Body of pancreas (tissue), 4 donors: Measurements from ENCODE around the gene GATA5.

Experiments used
- CTCF ChIP-seq, 7 experiments: fragments of 450-650 bp in 4 of 7; fragments of 200-600 bp in 3 of 7; sonication (generic) in 3 of 7; IDR thresholded peaks; one replicate each; pipeline ENCODE4 v1.5.1; 2016 to 2019; ENCODE audit warnings: antibody characterized with exemption in 7 of 7
- POLR2A ChIP-seq, 3 donors: fragments of 450-650 bp; IDR thresholded peaks; one replicate each; pipeline ENCODE4 v1.6.1; 2016; ENCODE audit warnings: antibody characterized with exemption in 3 of 3, mild to moderate bottlenecking in 2 of 3

- TF ChIP-seq CTCF (IDR thresholded peaks at IDR 0.05) (no peak), POLR2A (IDR thresholded peaks at IDR 0.05) (no peak)
Measured at GRCh38 chr20:62485062-62485700, 9.4 kb upstream of the GATA5 start.
